ENCODE results near the gene PTP4A1.

The PTP4A1 gene

GRCh38 chr6:63533952-63534351, 38.3 kb upstream of the PTP4A1 start:
- TF ChIP-seq TAF1 (IDR thresholded peaks at IDR 0.05; ENCODE audit: borderline replicate concordance, insufficient read depth, low read length), result no peak
- no peak for TF ChIP-seq REST (IDR thresholded peaks at IDR 0.05; ENCODE audit: insufficient read depth in 1 of 2, low read depth in 2 of 2, low read length in 2 of 2)
- TF ChIP-seq SIN3A (IDR thresholded peaks at IDR 0.05; ENCODE audit: borderline replicate concordance, insufficient read depth, low read length), result no peak
- no peak for TF ChIP-seq POLR2AphosphoS5 (IDR thresholded peaks at IDR 0.05; ENCODE audit: low read depth, low read length)
- TF ChIP-seq FOXP2 (optimal IDR thresholded peaks at IDR 0.05; ENCODE audit: borderline replicate concordance, extremely low read depth, extremely low read length, insufficient read depth), result no peak

- TF ChIP-seq POLR2AphosphoS5 (IDR thresholded peaks at IDR 0.05; ENCODE audit: low read depth, low read length) (no peak), REST (IDR thresholded peaks at IDR 0.05; ENCODE audit: insufficient read depth in 1 of 2, low read depth in 2 of 2, low read length in 2 of 2) (no peak), FOXP2 (optimal IDR thresholded peaks at IDR 0.05; ENCODE audit: borderline replicate concordance, extremely low read depth, extremely low read length, insufficient read depth) (no peak), SIN3A (IDR thresholded peaks at IDR 0.05; ENCODE audit: borderline replicate concordance, insufficient read depth, low read length) (no peak), TAF1 (IDR thresholded peaks at IDR 0.05; ENCODE audit: borderline replicate concordance, insufficient read depth, low read length) (no peak)
Observed at GRCh38 chr6:63537201-63537958, 34.9 kb upstream of the PTP4A1 start.

- TF ChIP-seq SIN3A (IDR thresholded peaks at IDR 0.05; ENCODE audit: borderline replicate concordance, insufficient read depth, low read length) (no peak), POLR2AphosphoS5 (IDR thresholded peaks at IDR 0.05; ENCODE audit: low read depth, low read length) (no peak), TAF1 (IDR thresholded peaks at IDR 0.05; ENCODE audit: borderline replicate concordance, insufficient read depth, low read length) (no peak), REST (IDR thresholded peaks at IDR 0.05; ENCODE audit: insufficient read depth in 1 of 2, low read depth in 2 of 2, low read length in 2 of 2) (no peak), FOXP2 (optimal IDR thresholded peaks at IDR 0.05; ENCODE audit: borderline replicate concordance, extremely low read depth, extremely low read length, insufficient read depth) (no peak)
Observed at GRCh38 chr6:63537959-63538300, 34.4 kb upstream of the PTP4A1 start.

- TF ChIP-seq TAF1 (IDR thresholded peaks at IDR 0.05; ENCODE audit: borderline replicate concordance, insufficient read depth, low read length) (no peak), SIN3A (IDR thresholded peaks at IDR 0.05; ENCODE audit: borderline replicate concordance, insufficient read depth, low read length) (no peak), POLR2AphosphoS5 (IDR thresholded peaks at IDR 0.05; ENCODE audit: low read depth, low read length) (no peak), FOXP2 (optimal IDR thresholded peaks at IDR 0.05; ENCODE audit: borderline replicate concordance, extremely low read depth, extremely low read length, insufficient read depth) (no peak), REST (IDR thresholded peaks at IDR 0.05; ENCODE audit: insufficient read depth in 1 of 2, low read depth in 2 of 2, low read length in 2 of 2) (no peak)
Observed at GRCh38 chr6:63538550-63538949, 33.7 kb upstream of the PTP4A1 start.
